NT2/D1 (cell line): ENCODE results near the gene USP11.
"Not testable (repeated sequence)": the region's sequence is repeated elsewhere in the genome, so short reads cannot be mapped to it uniquely, and the experiment has no call there.

Source experiments
- SUZ12 ChIP-seq: IDR thresholded peaks from 2 replicates; pipeline ENCODE4 v1.6.1; 2011; ENCODE audit not compliant: insufficient read length, insufficient read depth; ENCODE audit errors: extremely low read depth
- YY1 ChIP-seq: IDR thresholded peaks from 2 replicates; pipeline ENCODE4 v1.6.1; 2011; ENCODE audit not compliant: insufficient read length, insufficient read depth

GRCh38 chrX:47257620-47258019 is 24.8 kb downstream of the USP11 start:
- TF ChIP-seq YY1, SUZ12: not testable (repeated sequence)
